Astrocyte (in vitro differentiated cells and primary cell): ENCODE data around the gene CACNA1C. TPM values are rescaled to one million over a fixed set of nuclear protein-coding genes. Genes with fewer than 3 reads are reported as not detected.

Experiments
- DNase-seq: peaks from one replicate; pipeline ENCODE4 v3.0.0-alpha.2; 2010; ENCODE audit warnings: low read depth
- FAIRE-seq: peaks from 2 replicates; lab custom pipeline; 2011; peaks lifted over from hg19 to GRCh38; lab: Jason Lieb, UNC
- H2AFZ ChIP-seq: 2 replicates; pipeline ENCODE4 v1.6.0; 2012; ENCODE audit warnings: low read depth, low read length, inconsistent platforms
- H3K27ac ChIP-seq: 2 replicates; pipeline ENCODE4 v1.5.1; 2011; ENCODE audit warnings: low read depth, low read length, inconsistent platforms
- H3K27me3 ChIP-seq: 2 replicates; pipeline ENCODE4 v1.6.0; 2011; ENCODE audit warnings: low read length, inconsistent platforms; ENCODE audit not compliant: insufficient read depth
- H3K36me3 ChIP-seq: 2 replicates; pipeline ENCODE4 v1.5.1; 2011; ENCODE audit warnings: low read length, inconsistent platforms; ENCODE audit not compliant: insufficient read depth
- H3K4me1 ChIP-seq: 2 replicates; pipeline ENCODE4 v1.5.1; 2011; ENCODE audit warnings: low read length, inconsistent platforms; ENCODE audit not compliant: insufficient read depth
- H3K4me2 ChIP-seq: 2 replicates; pipeline ENCODE4 v1.6.0; 2012; ENCODE audit warnings: low read length, inconsistent platforms
- H3K4me3 ChIP-seq: 2 replicates; pipeline ENCODE4 v1.5.1; 2011; ENCODE audit warnings: low read depth, mild to moderate bottlenecking, low read length, inconsistent platforms; ENCODE audit not compliant: insufficient read depth
- H3K79me2 ChIP-seq: 2 replicates; pipeline ENCODE4 v1.6.0; 2012; ENCODE audit warnings: mild to moderate bottlenecking, low read length, inconsistent platforms; ENCODE audit not compliant: insufficient read depth
- H3K9ac ChIP-seq: 2 replicates; pipeline ENCODE4 v1.6.0; 2012; ENCODE audit warnings: mild to moderate bottlenecking, low read length, inconsistent platforms
- H3K9me3 ChIP-seq: 2 replicates; pipeline ENCODE4 v1.5.1; 2012; ENCODE audit warnings: low read depth, mild to moderate bottlenecking, low read length, inconsistent platforms; ENCODE audit not compliant: insufficient read depth
- H4K20me1 ChIP-seq: 2 replicates; pipeline ENCODE4 v1.6.0; 2012; ENCODE audit warnings: low read length, inconsistent platforms; ENCODE audit not compliant: insufficient read depth
- H3K27ac Mint-ChIP-seq: one replicate; pipeline ENCODE4 v1.8.0; 2021; ENCODE audit warnings: mild to moderate bottlenecking, mixed read lengths; ENCODE audit not compliant: unreplicated experiment
- H3K27me3 Mint-ChIP-seq: one replicate; pipeline ENCODE4 v1.8.0; 2021; ENCODE audit warnings: low read depth, mixed read lengths; ENCODE audit not compliant: unreplicated experiment
- H3K36me3 Mint-ChIP-seq: one replicate; pipeline ENCODE4 v1.8.0; 2021; ENCODE audit warnings: low read depth, mixed read lengths; ENCODE audit not compliant: unreplicated experiment
- H3K4me1 Mint-ChIP-seq: one replicate; pipeline ENCODE4 v1.8.0; 2021; ENCODE audit warnings: low read depth, mixed read lengths; ENCODE audit not compliant: unreplicated experiment
- H3K4me3 Mint-ChIP-seq: one replicate; pipeline ENCODE4 v1.8.0; 2021; ENCODE audit warnings: mild to moderate bottlenecking, moderate library complexity, mixed read lengths; ENCODE audit not compliant: unreplicated experiment
- H3K9me3 Mint-ChIP-seq: one replicate; pipeline ENCODE4 v1.8.0; 2021; ENCODE audit warnings: mild to moderate bottlenecking, mixed read lengths; ENCODE audit not compliant: unreplicated experiment
- EZH2 ChIP-seq: IDR thresholded peaks from 2 replicates; pipeline ENCODE4 v1.6.1; 2012; ENCODE audit warnings: mild to moderate bottlenecking, low read length, inconsistent platforms; ENCODE audit not compliant: insufficient read depth
- total RNA-seq: library from RNA; stranded (reverse); gene quantifications from 2 replicates; pipeline ENCODE4 v1.2.1, GENCODE V29; 2021
- TF ChIP-seq, protein P1 (sequence below): IDR thresholded peaks from 2 replicates; pipeline ENCODE4 v1.5.1; 2011; ENCODE audit warnings: low read depth, mild to moderate bottlenecking, inconsistent platforms, low read length, moderate library complexity; ENCODE audit not compliant: insufficient read depth

CACNA1C gene
- total RNA-seq, 1 donor from 2014 or later, result 2.1 TPM

- Mint-ChIP-seq H3K27ac (no peak overlapping the region), H3K27me3 (peaks cover 59% of the 10 kb centered on the region), H3K4me1 (peaks cover 1% of the 10 kb centered on the region), H3K4me3 (peak overlapping the region; percentile 84), H3K36me3 (no peaks in the 10 kb centered on the region), H3K9me3 (no peaks in the 10 kb centered on the region)
- Histone ChIP-seq H4K20me1 (no peaks in the 10 kb centered on the region), H3K4me1 (no peaks in the 10 kb centered on the region), H3K79me2 (no peaks in the 10 kb centered on the region), H3K27me3 (peaks cover 29% of the 10 kb centered on the region), H3K36me3 (no peaks in the 10 kb centered on the region), H3K27ac (no peak overlapping the region), H3K9me3 (no peaks in the 10 kb centered on the region), H3K4me2 (peak overlapping the region; percentile 86), H2AFZ (peak overlapping the region; percentile 75), H3K4me3 (peak overlapping the region; percentile 50), H3K9ac (no peak overlapping the region)
- DNase-seq (no peak), FAIRE-seq (no peak)
- no peak for TF ChIP-seq EZH2
- TF ChIP-seq, protein P1, sequence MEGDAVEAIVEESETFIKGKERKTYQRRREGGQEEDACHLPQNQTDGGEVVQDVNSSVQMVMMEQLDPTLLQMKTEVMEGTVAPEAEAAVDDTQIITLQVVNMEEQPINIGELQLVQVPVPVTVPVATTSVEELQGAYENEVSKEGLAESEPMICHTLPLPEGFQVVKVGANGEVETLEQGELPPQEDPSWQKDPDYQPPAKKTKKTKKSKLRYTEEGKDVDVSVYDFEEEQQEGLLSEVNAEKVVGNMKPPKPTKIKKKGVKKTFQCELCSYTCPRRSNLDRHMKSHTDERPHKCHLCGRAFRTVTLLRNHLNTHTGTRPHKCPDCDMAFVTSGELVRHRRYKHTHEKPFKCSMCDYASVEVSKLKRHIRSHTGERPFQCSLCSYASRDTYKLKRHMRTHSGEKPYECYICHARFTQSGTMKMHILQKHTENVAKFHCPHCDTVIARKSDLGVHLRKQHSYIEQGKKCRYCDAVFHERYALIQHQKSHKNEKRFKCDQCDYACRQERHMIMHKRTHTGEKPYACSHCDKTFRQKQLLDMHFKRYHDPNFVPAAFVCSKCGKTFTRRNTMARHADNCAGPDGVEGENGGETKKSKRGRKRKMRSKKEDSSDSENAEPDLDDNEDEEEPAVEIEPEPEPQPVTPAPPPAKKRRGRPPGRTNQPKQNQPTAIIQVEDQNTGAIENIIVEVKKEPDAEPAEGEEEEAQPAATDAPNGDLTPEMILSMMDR, result no peak
Observed at GRCh38 chr12:2690348-2691005, 637.7 kb downstream of the CACNA1C start.

GRCh38 chr12:2691006-2691344 is 638.2 kb downstream of the CACNA1C start:
- peaks cover 34% of the 10 kb centered on the region for H3K27me3 ChIP-seq
- peak overlapping the region; percentile 43 for H3K9ac ChIP-seq
- Mint-ChIP-seq H3K4me1 (peaks cover 1% of the 10 kb centered on the region), H3K9me3 (peaks cover 2% of the 10 kb centered on the region), H3K27ac (no peak overlapping the region), H3K36me3 (no peaks in the 10 kb centered on the region), H3K27me3 (peaks cover 62% of the 10 kb centered on the region), H3K4me3 (peak overlapping the region; percentile 84)
- peak overlapping the region; percentile 75 for H2AFZ ChIP-seq
- H3K4me2 ChIP-seq, result peak overlapping the region; percentile 86
- TF ChIP-seq EZH2, result no peak
- H3K4me3 ChIP-seq, result peak overlapping the region; percentile 50
- H3K4me1 ChIP-seq, result no peaks in the 10 kb centered on the region
- H3K36me3 ChIP-seq, result no peaks in the 10 kb centered on the region
- no peaks in the 10 kb centered on the region for H3K9me3 ChIP-seq
- no peaks in the 10 kb centered on the region for H3K79me2 ChIP-seq
- no peaks in the 10 kb centered on the region for H4K20me1 ChIP-seq
- DNase-seq (peak; percentile 19), FAIRE-seq (no peak)
- no peak overlapping the region for H3K27ac ChIP-seq

DNA sequence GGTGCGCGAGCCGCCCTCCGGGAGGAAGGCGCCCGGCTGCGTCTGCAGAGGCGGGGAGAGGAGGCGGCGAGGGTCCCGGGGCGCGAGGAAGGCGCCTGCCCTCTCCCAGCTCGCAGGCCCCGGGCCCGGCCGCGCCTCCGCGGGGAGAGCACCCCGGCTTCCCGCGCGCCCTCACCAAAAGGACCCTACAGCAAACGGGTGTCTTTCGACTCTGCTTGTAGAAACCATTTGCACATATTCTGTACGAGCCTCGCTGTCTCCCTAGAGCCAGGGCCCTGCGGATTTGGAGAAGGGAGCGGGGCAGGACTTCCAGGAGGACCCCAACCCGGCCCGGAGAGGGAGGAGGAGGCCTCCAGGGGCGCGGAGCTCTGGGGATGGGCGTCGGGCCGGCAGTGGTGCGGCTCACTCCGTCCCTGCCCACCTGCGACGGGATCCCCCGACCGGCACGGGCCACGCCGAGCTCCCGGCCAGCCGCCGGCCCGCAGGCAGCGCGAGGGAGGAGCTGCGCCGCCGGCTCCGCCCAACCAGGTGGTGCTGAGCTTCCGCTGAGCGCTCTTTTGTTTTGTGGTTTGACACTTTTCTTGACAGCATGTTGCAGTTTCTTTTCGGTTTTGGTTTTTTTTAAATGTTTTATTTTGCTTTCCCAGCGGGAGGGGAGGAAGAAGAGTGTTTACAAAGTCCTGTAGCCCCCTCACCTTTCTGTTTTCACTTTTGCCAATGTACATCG is 638.7 kb downstream of the CACNA1C start:
- H3K4me3 ChIP-seq, result peak overlapping the region; percentile 50
- no peaks in the 10 kb centered on the region for H3K36me3 ChIP-seq
- FAIRE-seq, result no peak

More for the DNA sequence above, 638.7 kb downstream of the CACNA1C start:
- no peak overlapping the region for H3K27ac ChIP-seq
- peak overlapping the region; percentile 43 for H3K9ac ChIP-seq
- Mint-ChIP-seq H3K36me3 (no peaks in the 10 kb centered on the region), H3K4me3 (peak overlapping the region; percentile 85), H3K27me3 (peaks cover 65% of the 10 kb centered on the region), H3K27ac (no peak overlapping the region), H3K4me1 (peaks cover 1% of the 10 kb centered on the region), H3K9me3 (peaks cover 2% of the 10 kb centered on the region)
- no peaks in the 10 kb centered on the region for H3K9me3 ChIP-seq
- no peak for DNase-seq
- H3K4me1 ChIP-seq, result no peaks in the 10 kb centered on the region
- TF ChIP-seq, protein P1, result no peak
- no peak for TF ChIP-seq EZH2
- peaks cover 37% of the 10 kb centered on the region for H3K27me3 ChIP-seq
- no peaks in the 10 kb centered on the region for H4K20me1 ChIP-seq
- no peaks in the 10 kb centered on the region for H3K79me2 ChIP-seq
- H3K4me2 ChIP-seq, result peak overlapping the region; percentile 86
- H2AFZ ChIP-seq, result peak overlapping the region; percentile 75
